Activated CD4-positive, alpha-beta T cell treated with anti-CD3 and anti-CD28 coated beads, Interleukin-2, amount 50 U/mL, for 24 hours (primary cell): ENCODE measurements around the gene HPS1.

ENCODE experiments used
- DNase-seq, 2 donors: peaks; one replicate each; pipeline ENCODE4 v3.0.0-alpha.2; 2020; ENCODE audit warnings: low read depth in 1 of 2, low spot score in 1 of 2

HPS1 gene

GRCh38 chr10:98463976-98464754 is 17.4 kb upstream of the HPS1 start:
- DNase-seq: no peak

DNA sequence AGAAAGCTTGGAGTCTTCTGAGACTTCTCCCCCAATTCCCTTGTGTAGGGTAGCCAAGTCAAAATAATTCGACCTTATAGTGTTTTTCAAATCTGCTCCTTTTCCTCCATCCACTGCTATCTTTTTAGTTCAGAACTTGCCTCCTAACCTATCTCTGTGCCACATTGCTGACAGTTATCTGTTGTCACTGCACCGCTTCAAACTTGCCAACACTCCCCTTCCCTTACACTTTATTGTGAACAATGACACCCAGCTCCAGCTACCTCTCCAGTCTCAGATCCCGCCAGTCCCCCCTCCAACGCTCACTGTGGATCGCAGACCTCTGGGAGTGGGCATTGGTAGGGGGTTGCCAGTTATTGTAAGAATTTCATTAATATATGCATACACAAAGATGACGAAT is 16.3 kb upstream of the HPS1 start:
- DNase-seq: no peak

DNA sequence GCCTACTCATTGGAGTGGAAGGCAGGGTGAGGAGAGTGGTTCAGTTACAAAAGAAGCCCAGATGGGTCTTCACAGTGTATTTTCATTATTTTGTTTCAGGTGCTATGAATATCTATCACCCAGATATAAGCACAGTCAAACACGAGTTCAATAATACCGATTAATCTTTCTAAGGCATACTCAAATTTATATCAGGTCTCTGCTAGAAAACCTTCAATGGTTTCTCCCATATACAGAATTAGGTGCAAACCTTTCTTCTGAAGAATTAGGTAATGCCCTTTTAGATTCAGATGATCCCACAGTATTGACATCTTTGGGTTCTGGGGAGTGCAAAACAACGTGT is 14.7 kb upstream of the HPS1 start:
- DNase-seq: no peak

DNA sequence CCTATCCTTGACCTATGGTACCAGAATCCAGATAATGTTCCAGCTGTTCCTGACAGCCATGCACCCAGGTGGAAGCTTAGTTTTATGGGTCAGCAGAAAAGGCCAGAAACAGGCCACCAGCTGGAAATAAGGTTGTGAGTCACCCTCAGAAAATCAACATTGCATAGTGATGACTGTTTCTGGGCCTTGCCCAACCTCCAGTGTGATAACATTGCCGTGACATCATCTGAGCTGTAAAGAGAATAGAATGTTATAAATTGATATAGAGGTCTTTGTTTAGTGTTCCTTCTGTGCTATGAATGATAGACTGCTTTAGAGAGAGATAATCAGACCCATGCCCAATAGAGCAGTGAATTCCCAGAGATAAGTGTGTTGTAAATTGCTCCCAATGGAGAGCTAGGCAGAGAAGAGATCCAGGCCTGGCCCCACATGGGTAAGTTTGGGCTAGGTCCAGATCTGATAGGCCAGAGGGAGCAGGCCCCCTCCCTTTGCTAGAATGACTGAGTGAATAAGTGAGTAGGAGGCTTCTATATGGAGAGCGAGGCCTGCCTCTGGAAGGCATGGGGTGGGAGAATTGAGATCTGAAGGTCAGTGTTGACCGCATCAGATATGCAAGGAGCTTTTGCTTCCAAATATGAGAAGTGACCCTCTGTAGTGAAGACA is 14.2 kb upstream of the HPS1 start:
- no peak for DNase-seq

DNA sequence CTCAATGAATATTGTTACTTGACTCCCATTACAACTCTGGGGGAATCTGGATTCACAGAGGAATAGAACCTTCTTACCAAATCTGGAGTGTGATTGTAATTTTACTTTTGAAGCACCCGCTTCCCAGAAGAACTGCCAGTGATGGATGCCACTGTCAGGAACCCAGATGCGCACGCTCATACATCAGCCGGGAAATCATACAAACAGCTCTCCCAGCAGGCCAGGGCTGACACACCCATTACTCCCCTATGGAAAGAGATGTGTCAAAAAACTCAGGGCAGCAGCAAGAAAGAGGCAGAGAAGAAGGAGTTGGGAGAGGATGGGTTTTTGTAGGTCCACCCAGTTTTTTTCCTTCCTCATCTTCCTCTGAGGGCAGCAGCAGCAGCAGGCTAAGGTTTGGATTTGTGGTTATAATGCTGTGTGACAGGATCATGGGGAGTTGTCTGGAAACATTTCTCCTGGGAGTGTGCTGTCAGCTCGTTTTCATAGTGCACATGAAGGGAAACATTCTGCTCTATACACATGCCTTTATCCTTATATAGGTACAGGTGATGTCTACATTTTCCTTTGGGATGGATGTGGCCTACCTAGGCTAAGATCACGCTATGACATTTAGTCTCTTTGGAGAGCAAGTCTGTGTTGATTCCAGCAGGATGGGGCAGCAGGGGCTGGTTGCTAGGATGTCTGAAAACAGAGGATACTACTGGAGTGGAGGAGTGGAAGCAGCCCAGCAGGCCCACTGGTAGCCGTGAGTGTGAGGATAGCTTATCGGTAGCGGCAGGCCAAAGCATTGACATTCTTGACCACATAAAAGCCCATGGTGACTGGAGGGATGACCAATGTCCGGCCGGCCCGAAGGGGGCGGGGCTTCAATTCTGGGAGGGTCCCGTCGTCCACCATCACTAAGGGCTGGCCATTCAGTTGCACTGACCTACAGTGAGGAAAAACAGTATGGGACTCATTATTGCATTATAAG is 12.4 kb upstream of the HPS1 start:
- DNase-seq: no peak

DNA sequence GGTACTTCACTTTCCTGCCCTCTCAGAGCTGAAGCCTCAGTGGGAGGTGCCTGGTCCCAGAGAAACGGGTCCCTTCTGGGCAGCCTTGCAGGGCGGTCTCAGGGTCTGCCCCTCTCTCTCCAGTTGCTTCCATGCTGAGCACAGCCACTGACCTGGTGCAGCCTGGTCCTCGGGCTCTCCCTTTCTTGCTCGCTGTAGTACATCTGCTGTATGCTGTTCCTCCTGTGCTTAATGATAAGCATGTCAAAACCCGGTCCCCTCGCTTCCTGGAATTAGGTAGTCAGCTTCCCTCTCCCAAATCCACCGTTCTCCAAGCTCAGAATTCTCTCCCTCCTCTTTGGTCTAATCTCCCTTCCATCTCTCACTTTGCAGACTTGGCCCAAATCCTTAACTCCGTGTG is 11.0 kb upstream of the HPS1 start:
- DNase-seq: no peak

DNA sequence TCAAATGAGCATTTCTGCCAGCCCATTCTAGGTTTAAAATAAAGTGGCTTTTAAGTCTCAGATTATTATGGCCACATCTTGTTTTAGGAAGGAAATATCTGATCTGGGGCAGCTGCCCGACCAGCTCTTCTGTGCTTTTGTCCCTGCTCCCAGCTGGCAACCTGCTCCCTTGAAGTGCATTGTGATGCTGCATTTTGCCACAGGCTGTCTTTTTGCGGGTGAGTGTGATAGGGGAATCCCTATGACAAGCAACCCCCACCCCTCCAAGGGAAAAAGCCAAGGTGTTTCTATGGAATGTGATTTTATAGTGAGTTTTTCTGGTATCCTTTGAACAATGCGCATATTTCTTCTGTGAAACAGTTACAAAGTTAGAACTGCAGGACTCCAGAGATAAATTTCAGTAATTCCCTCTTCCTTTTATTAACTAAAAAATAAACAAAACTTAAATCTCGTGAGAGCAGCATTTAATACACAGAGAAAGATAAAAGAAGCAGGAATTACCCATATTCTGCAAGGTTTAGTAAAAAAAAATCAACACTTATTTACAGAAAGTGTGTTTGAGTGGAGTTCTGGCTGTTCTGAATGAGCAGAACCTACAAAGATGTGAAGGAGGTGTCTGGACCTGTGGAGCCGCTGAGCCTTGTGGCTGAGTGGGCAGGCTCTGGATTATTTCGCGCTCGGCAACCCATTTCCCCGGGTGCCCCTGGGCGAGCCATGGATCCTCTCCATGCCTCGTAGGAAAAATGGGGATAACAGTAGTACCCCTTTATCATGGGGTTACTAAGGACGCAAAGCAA is 10.1 kb upstream of the HPS1 start:
- DNase-seq: no peak

GRCh38 chr10:98456043-98456570 is 9.4 kb upstream of the HPS1 start:
- DNase-seq: no peak

DNA sequence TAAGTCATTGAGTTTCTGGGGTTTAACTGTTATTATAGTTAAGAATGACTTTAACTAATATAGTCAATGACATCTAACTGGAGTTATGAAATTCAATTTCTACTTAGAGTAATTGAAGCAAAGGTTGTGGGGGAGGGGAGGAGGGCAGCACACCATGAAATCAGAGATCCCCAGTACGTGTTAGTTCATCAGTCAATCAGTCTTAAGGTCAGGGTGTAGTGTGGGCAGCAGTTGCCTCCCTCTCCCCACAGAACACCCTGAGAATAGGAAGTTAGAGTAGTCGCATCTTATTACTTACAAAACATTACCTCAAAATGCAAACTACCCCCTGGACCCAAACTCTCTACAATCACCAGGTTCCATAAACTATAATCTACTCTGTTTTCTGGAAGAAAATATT is 7.0 kb upstream of the HPS1 start:
- DNase-seq: no peak

DNA sequence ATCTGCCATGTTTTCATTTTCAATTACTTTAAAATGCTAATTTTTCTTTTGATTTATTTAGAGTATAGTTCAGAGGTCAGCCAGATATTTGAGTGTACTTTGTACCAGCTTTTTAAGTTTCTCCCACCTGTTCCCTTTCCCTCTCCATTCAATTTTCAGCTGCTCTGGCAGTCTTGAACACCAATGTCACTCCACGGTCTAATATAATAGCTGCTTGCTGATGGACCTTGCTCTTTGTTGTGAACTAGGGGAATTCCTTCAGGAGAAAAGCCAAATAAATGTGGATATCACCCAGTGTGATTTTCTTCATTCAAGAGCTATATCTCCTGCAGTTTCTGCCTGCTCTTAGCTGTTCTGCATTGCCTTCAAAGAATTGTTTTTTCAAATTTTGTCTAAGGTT is 3.9 kb upstream of the HPS1 start:
- no peak for DNase-seq

- no peak for DNase-seq
Measured at GRCh38 chr10:98449287-98449686, 2.6 kb upstream of the HPS1 start.

DNA sequence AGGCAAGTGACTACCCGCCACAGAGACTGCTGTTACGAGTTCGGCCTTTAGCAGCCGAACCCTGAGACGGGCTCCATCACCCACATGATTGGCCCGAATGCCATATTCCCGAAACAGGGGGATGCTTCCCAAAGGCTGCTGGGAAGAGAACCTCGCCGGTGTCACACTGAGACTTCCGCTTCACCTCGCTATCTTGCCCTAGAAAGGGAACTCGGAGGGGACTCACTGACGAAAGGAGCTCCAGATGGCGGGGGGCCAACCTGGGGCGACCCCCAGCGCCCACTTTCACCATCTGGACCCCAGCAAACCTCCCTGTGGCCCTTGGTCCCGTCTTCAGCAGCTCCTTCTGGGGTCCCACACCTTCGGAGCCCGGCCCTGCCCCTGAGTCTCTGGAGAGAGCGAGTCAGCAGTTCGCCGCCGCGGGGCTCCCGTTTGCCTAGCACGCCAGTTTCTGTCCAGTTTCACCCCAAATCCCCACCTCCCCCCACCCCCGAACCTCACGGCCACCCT is 529 bp downstream of the HPS1 start:
- DNase-seq: peak in 1 of 2 donors; percentile 11

GRCh38 chr10:98445200-98445812 is 1.4 kb downstream of the HPS1 start:
- no peak for DNase-seq

DNA sequence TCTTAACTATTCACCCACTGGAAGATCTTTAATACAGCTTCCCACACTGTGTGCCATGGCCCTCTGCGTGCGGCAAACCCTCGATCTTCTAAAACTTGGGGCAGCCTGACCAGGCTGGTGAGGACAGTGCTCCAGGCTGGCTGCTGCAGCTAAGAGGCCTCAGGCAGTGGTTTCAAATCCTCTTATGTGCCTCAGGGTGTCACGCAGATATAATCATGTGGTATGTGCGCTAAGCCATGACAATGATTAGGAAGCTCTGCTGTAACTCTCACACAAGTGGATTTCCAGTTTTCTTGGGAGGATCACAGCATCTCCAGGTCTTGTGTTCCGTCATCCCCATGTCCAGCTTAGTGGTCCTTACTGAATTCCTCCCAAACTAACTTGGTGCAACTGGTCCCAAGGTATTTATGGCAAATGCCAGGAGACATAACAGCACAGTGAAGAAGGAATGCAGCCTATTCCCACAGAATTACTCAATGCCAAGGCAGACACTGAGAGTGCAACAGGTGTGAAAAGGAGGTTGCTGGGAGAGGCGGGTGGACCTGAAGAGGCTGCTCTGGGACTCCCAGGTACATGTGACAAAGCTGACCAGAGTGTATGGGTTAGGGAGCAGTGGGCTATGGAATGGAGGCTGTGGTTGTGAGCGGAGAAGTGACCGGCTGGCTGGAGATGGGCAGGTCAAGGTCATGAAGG is 2.3 kb downstream of the HPS1 start:
- no peak for DNase-seq

DNA sequence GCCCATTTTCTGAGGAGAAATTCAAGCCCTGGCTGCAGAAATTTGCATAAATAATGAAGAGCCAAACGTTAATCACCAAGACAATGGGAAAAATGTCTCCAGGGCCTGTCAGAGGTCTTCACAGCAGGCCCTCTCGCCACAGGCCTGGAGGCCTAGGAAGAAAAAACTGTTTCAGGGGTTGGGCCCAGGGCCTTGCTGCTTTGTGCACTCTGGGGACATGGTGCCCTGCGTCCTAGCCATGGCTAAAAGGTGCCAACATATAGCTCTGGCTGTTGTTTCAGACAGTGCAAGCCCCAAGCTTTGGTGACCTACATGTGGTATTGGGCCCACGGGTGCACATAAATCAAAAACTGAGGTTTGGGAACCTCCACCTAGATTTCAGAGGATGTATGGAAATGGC is 8.0 kb downstream of the HPS1 start:
- DNase-seq: no peak

DNA sequence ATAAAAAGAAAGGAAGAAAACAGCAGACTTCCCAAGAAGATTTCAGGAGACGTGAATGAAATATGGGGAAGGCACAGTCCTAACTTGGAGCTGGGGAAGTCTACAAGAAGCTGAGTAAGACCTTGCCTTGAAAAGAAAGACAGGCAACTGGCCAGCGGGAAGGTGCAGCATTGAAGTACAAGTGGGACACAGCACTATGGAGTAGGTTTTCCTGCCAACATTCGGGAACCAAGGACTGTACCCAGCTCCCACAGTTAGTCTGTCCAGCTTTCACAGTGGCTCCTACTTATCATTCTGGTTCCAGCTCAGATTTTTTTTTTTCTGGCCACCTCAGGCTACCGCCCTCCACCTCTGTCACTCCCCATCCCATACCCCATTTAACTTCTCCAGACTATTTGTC is 10.0 kb downstream of the HPS1 start:
- no peak for DNase-seq

GRCh38 chr10:98435178-98435577 is 11.6 kb downstream of the HPS1 start:
- no peak for DNase-seq

DNA sequence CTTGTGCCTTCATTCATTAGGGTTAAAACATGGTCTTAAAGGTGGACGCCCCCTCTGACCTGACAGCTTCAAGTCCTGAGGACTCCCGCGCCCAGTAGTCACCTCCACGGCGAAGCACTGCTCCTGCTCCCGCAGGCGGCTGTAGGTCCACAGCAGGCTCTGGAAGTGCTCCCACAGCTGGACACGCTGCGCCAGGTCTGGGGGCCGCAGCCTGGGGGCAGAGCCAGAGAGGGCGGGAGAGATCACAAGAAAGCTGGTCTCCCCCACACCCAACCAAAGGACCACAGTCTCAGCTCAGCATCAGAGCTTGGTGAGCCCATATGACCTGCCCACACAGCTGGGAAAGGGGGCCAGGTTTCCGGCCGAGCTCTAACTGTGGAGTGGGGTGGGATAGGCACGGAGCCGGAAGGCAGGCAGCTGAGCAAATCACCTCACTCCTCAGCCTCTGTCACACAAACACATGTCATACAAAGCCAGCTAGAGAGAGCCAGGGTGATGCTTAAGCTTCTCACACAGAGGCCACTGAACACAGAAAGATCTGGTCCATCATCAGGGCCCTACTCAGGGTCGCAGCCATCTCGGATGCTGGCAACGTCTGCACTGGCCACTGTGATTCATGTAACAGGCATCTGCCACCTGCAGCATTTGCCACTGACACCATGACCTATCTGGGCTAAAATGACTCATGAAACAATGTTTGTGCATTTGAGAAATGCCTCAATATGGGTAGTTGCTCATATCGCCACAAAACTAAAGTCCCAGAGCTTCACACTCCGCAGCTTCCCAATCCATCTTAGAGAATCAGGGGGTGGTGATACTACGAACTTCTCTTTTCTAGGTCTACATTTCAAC is 12.6 kb downstream of the HPS1 start:
- no peak for DNase-seq

GRCh38 chr10:98433371-98433770 is 13.4 kb downstream of the HPS1 start:
- DNase-seq: no peak
